C1 segment of cervical spinal cord (tissue), 14 donors: Measurements from ENCODE around the gene MPO.

Source experiments
- DNase-seq, 14 donors: peaks; one replicate each; lab custom pipeline; 2025; lab: John Stamatoyannopoulos, UW

MPO gene

GRCh38 chr17:58320163-58320558 lies 39.4 kb upstream of the MPO start:
- DNase-seq, result no peak

DNA sequence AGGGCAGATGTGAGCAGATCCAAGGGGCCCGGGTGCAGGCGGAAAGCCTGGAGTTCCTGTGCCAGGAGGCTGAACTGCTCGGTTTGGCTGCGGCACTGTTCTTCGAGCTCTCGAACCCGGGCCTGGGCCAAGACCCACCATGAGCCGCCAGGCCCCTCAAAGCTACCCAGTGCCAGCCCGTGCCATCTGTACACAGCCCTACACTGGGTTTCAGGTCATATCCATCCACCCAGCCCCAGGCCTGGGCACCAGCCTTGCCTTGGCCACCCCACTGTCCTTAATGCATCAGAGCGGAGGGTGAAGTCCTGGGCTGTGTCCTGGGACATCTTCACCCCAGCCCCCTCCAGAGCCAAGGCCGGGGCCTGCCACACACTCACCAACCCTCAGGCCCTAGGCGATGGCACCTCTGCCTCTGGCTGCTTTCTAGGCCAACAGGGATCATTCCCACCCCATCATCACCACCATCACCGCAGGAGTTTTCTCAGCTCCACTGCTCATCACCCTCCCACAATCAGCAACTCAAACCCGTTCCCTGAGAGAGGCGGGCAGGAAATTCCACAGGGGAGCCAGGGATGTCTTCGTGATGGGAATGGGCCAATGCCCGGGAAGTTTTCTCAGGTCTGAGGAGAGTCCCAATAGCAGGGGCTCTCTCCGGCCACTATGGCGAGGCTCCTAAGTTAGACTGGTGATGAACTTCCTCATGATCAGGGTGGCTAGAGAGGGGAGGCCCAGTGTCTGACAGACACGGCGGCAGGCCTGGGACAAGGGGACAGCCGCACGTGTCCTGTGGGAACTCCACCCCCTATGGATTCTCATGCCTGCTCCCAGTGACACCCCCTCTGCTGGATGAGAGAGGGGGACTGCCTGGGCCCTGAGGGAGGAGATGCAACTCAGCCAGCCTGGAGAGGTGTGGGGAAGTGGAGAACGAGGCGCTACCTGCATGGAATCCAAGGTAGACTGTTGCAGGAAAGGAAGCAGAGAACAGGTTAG lies 38.7 kb upstream of the MPO start:
- no peak for DNase-seq

GRCh38 chr17:58318627-58319172 lies 38.0 kb upstream of the MPO start:
- DNase-seq, result no peak

- no peak for DNase-seq
Measured at GRCh38 chr17:58318065-58318481, 37.3 kb upstream of the MPO start.

- DNase-seq, result no peak
Measured at GRCh38 chr17:58317421-58318064, 36.8 kb upstream of the MPO start.

DNA sequence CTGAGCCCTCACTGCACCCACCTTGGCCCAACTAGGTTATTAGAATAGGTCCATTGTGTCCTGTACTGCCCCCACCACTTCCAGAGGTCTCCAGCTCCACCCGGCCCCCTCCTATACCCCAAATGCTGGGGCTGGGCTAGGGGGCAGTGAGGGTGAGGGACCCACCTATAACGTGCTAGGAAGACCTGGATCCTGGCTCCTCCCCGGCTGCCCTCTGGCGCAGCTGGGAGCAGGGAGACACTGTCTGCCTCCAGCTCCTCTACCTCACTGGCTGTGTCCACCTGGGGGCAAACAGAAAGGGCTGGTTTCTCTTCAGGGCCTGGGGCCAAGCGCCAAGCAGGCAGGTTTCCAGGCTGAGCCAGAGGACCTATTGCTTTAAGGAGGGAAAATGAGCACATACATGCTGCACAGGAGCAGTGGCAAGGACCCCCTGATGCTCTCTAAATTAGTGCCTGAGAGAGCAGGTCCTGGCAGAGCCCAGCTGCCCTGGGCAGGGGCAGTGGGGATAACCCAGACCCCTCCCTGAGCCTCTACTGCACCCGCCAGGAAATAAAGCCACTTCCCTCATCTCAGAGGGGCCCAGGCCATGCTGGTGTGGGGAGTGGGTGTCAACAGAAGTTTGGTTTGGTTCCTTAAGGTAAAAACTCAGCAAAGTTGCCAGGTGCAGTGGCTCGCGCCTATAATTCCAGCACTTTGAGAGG lies 35.7 kb upstream of the MPO start:
- no peak for DNase-seq

GRCh38 chr17:58315750-58316149 lies 35.0 kb upstream of the MPO start:
- DNase-seq, result no peak

- DNase-seq, result no peak
Measured at GRCh38 chr17:58315281-58315711, 34.6 kb upstream of the MPO start.

GRCh38 chr17:58314706-58315015 lies 33.9 kb upstream of the MPO start:
- DNase-seq, result no peak

GRCh38 chr17:58313815-58314705 lies 33.3 kb upstream of the MPO start:
- DNase-seq, result no peak

- no peak for DNase-seq
Measured at GRCh38 chr17:58312829-58313228, 32.1 kb upstream of the MPO start.

- no peak for DNase-seq
Measured at GRCh38 chr17:58312021-58312630, 31.4 kb upstream of the MPO start.

DNA sequence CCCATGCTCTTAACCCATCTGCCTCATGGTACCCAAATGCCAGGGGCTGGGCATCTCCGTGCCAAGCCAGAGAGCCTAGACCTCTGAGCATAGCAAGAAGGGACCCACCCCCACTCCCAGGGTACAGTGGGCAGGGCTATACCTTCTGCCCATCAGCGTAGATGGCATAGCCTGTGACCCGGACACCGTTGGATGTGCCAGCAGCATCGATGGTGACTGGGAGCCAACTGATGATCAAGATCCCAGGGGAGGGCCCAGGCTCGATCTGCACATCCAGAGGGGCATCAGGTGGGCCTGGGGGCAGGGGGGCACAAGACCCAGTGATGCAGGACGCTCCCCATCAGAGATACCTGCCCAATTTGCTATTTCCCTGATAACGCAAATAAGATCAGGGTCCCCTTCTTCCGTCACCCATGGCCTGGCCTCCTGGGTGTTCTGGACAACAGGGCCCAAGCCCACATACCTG lies 30.7 kb upstream of the MPO start:
- no peak for DNase-seq

DNA sequence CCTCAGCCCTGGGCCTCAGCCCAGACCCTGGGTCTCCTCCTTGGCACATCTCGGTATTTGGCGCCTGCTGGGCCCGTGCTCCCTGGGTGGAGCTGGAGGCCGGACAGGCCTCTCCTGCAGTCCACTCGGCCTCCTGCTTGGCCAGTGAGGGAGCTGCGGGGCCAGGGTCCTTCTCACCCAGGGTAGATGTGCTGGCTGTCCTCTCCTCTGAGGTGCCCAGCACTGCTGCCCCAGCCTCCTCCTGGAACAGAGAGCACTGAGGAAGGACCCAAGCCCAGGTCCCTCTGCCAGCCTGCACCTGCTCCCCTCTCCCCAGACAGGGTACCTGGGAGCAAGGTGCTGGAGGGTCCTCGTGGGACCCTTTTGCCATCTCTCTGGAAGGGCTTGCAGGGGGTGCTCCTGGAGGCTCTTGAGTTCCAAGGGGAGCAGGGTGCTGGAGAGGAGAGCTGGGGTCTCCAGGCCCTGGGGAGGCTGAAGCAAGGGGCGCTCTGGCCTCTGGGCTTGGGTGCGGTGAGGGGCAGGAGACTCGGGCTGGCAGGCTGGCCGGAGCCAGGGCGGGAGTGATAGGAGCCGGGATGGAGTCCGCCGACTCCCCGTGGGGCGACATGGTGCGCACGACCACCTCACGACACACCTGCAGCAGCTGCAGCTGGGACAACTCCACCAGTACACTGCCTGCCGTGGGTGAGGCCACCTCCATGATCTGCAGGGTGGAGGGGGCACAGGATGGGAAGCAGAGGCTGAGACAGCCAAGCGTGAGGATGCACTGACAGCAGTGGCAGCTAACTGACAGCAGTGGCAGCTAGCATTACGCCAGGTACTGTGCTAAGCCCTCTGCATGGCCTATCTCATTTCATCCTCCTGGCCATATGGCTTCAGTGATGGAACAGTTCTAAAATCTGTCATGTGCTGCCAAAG lies 30.0 kb upstream of the MPO start:
- peak in 1 of 14 donors; percentile 78 for DNase-seq

- DNase-seq, result no peak
Measured at GRCh38 chr17:58309918-58310259, 29.2 kb upstream of the MPO start.

GRCh38 chr17:58308985-58309917 lies 28.5 kb upstream of the MPO start:
- no peak for DNase-seq

DNA sequence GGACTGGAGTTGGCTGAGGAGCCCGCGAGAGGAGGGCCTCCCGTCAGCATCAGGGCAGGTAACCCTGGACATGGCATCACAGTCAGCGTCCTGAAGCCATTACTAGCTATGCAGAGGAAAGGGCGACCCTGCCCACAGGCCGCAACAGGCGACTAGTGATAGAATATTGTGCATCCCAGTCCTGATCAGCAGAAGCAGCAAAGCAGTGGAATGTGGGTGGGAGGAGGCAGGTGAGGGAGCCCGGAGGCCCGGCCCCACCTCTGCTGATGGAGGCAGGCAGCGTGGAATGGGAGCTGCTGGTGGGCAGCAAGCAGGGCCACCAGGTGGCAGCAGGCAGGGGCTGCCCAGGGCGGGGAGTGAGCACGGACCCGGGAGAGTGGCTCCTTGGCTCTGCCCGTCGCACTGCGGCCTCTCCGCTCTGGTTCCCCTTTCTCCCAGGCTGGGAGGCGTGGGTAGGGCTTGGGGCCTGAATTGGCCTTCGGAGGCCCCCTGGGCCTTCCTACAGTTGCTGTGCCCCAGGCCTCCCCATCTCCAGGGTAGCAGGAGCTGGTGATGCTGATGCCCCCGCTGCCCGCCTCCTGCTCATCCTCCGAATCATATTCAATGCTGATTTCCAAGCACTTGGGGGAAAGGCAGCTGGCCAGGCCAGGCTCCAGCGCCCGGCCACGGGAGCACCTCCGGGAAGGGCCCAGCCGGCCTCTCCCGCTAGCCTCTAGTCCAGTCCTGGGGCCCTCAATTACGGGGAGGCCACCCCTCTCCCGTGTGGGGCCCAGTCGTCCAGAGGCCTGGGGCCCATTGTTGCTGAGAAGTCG lies 27.6 kb upstream of the MPO start:
- no peak for DNase-seq
